RKO (cell line): ENCODE data around the gene FBXW11.
A peak's percentile ranks its signal among the peaks of the same experiment; 100 is the strongest.

Experiments
- DNase-seq: peaks from one replicate; pipeline ENCODE4 v3.0.0-alpha.2; 2016; ENCODE audit warnings: low spot score

Gene FBXW11

DNA sequence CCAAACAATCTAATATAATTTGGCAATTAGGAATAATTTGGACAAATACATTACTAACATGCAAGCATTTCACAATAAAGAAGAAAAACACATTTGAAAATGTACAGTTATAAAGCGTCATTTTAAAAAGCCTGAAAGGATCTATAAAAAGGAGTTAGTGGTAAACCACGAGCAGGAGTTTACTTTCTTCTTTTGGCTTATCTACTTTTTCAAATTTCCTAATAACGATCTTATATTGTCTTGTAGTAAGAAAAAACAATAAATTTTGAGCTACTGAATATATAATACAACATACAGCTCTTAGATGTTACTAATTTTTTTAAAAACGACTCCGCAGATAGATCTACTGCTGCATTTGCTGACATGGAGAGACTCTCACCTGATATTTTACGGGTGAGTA, 141.0 kb downstream of the FBXW11 start:
- DNase-seq: no peak

DNA sequence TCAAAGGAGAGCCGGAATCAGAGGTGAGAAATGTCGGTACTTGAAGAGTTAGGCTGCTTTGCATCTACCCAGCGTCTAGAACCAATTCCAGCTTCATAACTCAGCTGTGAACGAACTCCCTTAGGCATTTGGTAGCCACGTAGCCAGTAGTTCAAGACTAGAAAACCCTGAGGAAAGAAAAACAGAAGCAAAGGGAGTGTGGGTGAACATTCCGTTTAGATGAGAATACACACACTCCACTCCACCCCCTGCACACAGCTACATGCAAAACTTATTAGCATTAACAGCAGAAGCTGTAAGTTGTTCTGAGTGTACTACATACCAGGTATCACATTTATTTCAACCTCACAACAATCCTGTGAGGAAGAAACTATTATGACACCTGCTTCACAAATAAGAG, 142.5 kb downstream of the FBXW11 start:
- DNase-seq: no peak

DNA sequence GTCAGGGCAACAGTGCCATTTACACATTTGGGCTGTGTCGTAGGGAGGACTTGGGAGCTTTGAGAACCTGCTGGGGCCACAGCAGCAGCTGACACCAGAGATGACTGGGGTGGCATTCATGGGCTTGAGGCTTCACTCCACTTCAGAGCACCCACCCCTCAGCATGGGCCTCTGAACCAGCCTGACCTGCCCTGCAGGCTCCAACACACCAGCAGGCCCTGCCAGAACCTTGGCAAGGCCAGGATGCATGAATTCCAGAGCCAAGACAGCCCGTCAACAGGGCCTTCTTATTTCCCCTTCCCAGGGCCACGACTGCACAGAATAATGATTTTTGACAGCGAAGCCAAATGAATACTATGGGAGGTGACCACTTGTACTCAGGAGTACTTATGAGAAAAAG, 143.8 kb downstream of the FBXW11 start:
- no peak for DNase-seq

DNA sequence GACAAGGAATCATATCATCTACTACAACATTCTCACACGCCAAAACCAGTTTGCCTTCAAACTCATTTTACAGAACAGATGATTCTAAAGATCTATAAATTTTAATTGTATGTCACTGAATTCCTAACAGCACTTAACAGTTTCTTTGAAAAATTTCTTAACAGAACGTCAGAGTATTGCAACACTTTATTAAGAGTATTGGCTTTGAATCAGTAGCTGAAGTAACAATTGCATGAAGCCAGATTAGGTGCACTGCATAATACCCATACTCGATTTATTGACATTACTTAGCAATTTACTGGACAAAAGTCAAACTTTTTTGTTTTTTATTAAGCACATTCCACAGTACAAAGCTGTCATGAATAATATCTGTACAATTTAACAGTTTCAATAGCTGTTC, 145.1 kb downstream of the FBXW11 start:
- no peak for DNase-seq

DNA sequence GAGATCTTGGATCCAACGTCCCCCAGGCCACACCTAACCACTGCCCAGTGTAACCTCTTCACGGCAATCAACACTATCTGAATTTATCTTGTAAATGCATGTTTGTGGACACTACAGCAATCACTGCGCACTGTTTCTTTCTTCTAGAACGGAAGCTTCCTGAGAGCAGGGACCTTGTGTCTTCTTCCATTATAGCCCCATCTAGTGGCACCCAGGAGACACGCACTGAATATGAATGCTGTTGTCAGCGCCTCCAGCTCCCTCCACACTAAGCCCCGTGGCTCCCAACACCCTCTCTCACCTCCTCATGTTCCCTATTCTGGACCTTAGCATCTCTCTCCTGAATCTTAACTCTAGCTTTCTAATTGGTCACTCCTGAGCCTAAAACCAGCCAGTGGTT, 148.1 kb downstream of the FBXW11 start:
- DNase-seq: peak; percentile 38

DNA sequence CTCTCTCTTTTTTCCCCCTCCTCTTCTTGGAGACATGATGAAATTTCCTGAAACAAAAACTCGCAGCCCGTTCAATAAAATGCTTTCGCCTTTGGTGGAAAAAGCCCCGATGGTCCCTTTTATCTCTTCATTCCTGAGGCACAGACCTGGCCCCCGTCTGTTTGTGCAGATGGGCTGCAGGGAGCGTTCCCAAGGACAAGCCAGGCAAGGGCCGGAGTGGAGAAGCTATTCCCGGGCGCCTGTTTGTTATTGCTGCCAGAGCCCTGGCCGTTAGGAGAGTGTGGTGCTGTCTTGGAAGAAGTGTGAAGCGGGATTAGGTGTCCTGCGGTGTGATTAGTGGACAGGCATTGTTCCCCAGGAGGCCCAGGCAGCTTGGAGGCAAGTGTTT, 149.0 kb downstream of the FBXW11 start:
- DNase-seq: no peak

DNA sequence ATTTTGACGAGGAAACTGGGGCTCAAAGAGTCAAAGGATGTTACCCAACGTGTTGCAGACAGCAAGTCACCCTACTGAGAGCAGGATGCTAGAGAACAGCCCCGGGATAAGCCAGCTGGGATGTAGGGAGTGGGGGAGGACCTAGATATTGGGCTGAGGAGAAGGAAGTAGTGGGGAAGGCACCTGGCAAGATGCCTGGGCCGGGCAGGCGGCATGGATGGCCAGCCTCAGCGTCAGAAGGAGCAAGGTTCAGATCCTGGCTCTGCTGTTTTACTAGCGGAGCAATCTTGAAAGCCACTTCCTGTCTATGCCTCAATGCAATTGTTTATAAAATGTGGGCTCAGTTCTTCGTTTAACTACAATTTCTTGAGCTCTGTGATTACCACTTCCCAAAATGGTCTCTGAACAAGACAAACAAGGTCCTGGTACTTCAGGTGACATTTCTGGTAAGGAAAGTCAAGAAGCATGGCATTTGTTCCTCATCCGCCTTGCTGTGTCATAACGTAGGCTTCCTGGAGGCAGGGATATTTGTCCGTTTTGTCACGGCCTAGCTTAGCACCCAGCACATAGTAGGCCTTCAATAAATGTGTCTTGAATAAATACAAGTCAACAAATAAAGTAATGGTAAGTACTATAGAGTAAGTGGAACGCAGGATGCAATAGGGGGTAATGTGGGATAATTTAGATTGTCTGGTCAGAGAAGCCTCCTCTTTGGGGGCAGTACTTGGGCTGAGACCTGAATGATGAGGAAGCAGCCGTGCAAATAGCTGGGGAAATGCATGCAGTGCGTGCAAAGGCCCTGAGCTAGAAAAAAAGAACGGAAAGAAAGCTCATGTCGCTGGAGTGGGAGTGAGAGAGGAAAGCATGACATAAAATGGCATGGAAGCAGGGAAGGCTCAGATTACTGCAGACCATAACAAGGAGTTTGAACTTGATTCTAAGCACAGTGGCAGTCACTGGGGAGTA, 150.4 kb downstream of the FBXW11 start:
- DNase-seq: no peak

DNA sequence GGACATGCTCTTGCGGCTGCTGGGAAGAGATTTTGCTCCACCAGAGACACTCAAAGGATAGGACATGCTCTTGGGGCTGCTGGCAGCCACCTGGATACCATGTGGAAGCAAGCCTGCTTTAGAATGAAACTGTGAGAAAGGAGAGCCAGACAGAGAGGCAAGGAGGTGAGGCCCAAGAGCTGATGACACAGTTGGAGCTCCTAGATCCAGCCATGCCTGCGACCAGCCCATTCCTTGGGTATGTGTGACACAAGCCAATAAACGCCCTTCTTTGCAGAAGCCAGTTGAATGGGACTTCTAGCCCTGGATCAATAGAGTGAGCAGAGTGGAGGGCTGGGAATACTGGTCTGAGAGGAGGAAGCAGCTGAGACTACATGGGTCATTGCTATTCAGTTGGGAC, 151.2 kb downstream of the FBXW11 start:
- no peak for DNase-seq

DNA sequence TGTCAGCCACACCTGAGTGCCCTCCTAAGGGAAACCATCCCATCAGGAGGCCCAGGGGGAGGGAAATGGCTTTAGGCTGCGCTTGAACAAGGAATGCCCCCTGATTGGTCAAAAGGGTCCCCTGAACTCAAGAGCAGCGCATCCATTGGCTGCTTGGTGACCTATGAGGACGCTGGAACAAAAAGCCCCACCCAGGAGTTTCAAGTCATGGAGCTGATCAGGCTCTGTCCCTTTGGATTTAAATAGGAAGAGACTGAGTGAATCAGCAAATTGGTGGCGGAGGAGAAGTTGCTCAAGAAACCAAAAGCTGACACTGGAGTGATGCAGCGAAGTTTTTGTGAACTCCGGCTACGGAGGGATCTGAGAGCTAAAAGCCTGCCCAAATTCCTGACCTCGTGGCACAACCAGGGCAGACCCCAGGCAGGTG, 154.2 kb downstream of the FBXW11 start:
- no peak for DNase-seq

DNA sequence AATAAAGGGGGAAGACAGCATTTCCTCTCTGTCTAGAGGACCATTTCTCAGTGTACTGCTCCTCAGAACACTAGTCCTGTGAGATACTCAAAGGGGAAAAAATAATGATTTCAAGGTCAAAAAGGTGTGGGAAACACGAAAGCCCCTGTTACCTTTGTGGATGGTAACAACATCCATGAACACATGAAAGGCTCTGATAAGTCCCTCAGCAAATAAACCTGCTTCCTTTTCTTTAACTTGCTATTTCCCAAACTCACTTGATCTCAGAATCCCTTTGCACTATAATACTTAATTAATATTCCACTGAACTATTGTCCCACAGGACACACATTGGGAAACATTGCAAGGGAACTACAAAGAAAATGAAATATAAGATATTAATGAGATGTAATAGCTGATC, 155.2 kb downstream of the FBXW11 start:
- DNase-seq: no peak

DNA sequence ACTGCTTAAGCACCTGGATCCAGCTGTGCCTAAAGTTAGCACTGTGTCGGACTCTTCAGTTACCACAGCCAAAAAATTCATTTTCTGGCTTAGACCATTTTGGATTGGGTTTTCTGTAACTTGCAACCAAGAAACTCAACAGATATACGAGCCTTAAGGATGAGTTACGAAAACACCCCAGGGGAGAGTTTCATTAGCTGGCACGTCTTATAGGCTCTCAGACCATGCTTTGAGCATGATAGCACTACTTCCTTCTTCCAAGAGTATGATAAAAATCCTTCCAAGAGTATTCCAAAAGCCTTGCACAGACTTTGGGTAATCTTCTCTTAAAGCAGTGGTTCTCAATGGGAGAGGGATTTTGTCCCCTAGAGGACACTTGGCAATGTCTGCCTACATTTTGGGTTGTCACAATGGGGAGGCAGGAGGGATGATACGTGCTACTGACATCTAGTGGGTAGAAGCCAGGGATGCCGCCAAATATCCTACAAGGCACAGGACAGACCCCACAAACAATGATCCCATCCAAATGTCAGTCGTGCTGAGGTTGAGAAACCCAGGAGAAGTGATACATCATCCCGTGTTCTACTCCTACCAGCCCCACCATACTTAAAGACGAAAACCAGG, 156.0 kb downstream of the FBXW11 start:
- DNase-seq: peak; percentile 42

DNA sequence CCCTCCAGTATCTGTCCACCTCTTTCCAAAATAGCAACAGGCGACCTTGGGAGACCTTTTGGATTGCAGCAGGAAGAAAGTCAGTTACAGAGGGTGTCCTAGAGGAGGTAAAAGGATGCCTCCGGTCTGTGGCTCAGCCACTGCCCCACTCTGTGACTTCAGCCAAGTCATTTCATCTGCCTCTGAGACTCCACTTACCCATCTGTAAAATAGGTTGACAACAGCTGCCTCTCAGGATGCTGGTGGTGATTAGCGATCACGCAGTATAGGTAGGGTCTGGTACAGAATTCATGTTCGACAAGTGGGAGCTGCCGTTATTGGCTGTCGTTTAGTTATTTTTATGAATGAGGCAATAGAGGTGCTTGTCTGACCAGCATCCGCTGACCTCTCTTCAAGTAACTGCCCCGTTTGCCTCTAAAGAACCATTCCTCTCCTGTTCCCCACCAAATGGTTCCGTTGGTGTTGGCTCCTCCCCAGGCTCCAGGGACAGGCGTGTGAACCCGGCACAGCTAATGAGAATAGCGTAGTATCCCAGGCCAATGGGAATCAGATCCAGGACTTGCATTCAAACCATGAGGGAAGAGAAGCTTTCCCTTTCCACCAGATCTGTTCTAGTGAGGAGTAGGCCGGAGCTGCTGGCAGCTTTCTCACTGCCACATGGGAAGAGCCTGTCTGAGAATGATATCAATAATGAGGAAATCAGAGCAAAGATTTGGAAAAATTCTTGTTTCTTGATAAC, 156.7 kb downstream of the FBXW11 start:
- DNase-seq: no peak

DNA sequence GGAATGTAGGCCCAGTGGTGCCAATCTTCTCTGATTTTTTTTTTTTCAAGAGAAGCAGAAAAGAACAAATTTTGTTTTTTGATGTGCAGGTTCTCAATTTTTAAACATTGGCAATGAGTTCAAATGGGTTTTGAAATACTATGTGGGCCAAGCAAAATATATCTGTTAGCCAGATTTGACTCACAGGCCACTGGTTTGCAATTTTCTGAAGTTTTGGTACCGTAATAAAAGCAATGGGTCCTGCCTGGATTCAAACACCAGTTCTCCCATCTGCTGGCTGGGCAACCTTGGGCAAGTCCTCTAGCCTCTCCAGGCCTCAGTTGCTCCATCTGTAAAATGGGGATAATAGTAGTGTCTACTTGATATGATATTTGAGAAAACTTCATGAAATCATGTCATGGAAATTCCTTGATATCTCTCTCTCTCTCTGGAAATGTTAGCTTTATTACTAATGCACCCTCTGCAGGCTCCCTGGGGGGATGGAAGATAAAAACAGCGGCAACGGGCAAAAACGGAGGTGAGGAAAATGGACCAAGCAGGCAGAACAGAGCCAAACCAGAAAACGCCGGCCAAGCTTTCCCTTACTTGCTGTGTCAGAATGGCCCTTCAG, 157.4 kb downstream of the FBXW11 start:
- DNase-seq: no peak

DNA sequence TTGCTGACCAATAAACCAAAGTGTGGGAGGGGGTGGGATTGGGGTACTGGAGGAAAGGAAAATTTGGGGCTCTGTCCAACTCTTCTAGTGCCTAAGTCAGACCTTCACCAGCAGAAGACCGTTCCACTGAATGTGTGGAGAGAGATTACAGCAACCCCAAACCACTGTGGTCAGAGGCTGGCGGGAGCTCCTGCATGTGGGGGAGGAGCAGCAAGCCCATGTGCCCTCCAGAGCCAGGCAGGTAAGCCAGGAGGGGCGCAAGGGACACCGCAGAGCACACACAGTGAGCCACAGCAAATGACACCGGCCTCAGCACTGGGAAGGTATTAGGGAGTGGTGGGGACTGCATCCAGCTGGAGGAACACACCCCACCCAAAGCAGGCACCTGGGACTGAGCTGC, 158.0 kb downstream of the FBXW11 start:
- no peak for DNase-seq

DNA sequence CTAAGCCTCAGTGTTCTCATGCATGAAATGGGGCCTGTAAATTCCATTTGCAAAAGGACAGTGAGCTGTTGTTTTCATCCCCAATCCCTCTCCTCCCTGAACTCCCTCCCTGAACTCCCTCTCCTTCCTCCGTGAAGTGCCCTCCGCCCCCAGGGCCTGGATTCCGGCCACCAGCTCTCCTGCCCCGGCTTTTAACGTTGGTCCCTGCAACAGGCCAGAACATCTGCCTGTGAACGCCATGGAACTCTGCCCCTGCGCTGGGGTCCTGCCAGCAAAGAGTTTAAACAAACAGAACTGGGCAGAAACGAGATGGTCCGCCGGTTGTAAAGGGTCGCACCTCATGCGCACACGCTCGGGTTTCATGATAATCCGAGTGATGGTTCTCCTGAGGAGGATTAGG, 158.4 kb downstream of the FBXW11 start:
- no peak for DNase-seq

DNA sequence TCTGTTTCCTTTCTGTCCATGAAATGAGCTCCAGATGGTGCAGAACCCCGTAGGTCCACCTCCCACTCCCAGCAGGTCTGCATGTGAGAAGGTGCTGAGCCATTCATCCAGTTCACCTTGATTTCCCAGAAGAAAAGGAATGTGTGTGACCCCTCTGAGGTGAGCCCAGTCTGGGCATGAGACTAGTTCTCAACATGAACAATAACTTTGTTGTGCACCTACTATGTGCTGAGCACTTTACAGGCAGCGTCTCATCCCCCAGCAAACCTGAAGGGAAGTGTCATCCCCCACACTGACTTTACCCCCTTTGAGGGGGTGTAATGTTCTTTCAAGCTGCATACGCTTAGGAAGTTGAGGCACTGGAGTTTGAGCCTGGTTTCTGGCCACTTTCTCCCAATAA, 159.4 kb downstream of the FBXW11 start:
- DNase-seq: no peak

DNA sequence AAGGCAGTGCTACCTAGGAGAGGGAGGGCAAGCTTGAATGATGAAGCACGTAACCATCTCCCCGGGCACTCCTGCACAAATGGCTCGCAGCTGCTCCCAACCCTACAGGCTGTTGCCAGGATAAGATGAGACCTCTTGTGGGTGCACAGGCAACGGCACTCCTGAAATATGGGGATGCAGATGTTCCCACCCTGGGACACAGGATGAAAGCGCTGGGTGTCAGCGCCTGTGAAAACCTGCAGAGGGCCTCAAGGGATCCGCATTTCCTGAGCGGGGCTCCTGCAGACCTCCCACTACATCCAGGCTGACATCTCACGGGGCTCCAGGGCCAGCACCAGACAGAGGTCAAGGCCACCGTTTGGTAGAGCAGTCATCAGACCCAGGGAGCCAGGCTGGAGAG, 160.1 kb downstream of the FBXW11 start:
- DNase-seq: no peak

DNA sequence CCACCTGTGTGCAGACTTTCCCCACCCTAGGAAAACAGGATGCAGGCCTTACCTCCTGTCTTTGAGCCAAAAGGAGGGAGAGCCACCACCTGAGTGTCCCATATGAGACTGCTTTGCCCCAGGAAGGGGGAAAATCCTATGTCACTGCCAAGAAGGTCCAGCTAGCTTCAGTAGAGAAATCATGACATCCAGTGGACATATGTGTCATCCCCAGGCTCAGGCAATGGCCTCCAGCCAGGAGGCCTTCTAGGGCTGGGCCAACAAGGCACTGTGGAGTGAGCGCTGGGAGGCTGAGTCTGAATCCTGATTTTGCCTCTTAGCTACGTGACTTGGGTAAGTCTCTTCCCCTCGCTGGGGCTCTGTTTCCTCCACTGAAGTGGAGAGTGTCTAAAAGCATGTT, 160.6 kb downstream of the FBXW11 start:
- peak; percentile 20 for DNase-seq

DNA sequence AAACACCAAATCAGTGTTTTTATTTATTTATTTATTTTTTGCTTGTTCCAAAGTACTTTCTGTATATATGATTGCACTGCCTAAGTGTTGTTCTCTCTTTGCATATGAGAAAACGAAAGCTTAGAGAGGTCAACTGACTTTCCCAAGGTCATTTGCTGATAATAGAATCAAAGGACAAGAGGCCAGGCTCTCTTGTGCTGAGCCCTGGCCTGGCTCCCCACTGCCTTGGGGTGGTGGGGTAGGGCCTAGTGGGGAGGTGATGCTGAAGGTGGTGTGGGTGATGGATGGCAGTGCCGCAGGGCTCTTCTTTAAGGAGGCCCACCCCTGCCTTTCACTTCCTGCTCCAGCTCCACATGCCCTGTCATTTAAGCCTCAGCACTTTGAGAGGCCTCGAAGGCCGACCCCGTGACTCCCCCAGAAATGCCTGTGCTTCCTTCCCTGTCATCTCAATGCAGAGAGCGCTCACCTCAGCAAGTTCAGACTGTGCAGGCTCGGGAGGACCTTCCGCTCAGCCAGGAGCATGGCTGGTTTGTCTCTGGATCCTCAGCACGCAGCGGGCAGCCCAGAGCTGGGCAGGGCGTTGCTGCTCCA, 161.3 kb downstream of the FBXW11 start:
- DNase-seq: no peak

DNA sequence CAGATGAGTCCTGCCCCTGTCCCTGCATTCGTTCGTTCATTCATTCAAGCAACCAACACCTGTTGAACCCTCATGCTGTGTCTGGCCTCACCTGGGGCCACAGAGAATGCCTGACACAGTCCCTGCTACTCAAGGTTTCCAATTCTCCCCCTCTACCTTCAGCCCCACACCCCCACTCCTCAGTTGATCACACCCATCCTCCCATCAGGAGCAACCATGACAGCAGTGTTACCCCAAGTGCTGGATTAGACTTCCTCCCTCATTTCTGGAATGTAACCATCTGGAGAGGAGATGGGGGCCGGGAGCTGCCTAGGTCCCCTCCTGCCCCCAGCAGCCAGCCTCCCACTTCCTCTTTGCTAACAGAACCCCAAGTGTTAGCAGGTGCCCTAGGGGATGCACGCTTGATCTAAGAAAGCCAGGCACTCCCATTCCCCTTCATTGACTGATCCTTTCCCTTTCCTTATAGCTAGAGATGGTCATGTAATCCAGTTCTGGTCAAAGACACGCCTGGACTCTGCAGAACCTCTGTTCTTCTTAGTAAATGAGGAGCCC, 163.6 kb downstream of the FBXW11 start:
- no peak for DNase-seq

DNA sequence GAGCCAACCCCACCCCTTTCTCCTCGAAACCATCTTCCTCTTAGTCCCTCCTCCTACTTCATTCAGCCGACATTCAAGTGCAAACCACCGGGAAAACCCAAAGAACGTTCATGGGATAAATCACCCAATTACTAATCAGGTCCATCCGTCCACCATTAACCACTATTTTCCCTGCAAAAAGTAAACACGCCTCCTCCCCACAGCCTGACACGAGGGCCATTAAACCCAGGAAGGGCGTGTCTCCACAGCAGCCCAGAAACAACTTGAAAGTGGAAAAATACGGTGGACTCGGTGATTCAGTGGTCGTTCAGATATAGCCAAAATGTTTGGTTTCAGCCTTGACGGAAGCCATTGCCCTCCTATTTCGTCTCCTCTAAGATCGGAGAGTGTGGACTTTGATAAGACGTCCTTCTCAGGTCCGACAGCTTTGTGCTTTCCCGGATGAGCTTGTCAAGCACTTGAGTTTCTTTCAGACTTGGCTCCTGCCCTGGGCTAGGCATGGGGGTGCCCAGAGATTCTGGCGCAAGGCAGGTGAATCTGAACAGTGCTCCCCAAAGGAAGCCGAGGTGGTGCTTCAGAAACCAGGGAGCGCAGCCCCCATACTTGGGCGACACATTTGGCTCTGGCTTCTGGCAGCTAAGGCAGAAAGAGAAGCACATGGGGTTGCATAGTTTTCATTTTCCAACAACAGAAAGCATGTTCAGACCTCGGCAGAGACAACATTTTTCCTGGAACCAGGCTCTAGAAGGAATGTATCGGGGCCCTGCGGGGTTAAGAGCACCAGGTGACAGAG, 164.3 kb downstream of the FBXW11 start:
- no peak for DNase-seq
